ENCODE results near the gene AWAT2.

- TF ChIP-seq CTCF (IDR thresholded peaks at IDR 0.05), result no peak
- no peak for TF ChIP-seq POLR2A (IDR thresholded peaks at IDR 0.05)
Observed at GRCh38 chrX:70034646-70035045, 15.1 kb downstream of the AWAT2 start.

Measured in ovary (tissue), 3 donors.